ENCODE measurements around the gene SMAD2. TPM values are rescaled to one million over a fixed set of nuclear protein-coding genes. Genes with fewer than 3 reads are reported as not detected.

The SMAD2 gene
- total RNA-seq, 6 experiments from 2014 or later = 31.2 to 46.1 (median 36.0) TPM

DNA sequence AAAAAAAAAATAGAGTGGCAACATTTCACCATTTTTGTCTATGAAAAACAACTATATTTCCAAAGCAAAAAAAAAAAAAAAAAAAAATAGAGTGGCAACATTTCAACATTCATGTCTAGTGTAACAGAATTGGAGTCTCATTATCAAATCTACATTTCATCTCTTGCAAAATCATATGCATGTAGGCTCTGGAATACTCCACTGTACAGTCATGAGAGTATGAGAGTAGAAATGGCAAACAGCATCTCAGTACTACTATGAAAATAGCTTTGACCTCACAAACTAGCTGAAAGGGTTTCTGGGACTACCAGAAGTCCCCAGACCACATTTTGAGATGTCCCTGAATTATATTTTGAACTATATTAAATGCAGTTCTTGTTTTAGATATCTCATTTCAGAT, 82.8 kb downstream of the SMAD2 start:
- Histone ChIP-seq H3K27me3 (no peaks in the 10 kb centered on the region), H3K9me3 (no peaks in the 10 kb centered on the region), H3K36me3 (peaks cover 0 to 10% (median 4%) of the 10 kb centered on the region in 4 donors), H3K4me1 (no peaks in the 10 kb centered on the region), H3K4me3 (no peak overlapping the region), H3K27ac (no peak overlapping the region)
- TF ChIP-seq, protein P1, sequence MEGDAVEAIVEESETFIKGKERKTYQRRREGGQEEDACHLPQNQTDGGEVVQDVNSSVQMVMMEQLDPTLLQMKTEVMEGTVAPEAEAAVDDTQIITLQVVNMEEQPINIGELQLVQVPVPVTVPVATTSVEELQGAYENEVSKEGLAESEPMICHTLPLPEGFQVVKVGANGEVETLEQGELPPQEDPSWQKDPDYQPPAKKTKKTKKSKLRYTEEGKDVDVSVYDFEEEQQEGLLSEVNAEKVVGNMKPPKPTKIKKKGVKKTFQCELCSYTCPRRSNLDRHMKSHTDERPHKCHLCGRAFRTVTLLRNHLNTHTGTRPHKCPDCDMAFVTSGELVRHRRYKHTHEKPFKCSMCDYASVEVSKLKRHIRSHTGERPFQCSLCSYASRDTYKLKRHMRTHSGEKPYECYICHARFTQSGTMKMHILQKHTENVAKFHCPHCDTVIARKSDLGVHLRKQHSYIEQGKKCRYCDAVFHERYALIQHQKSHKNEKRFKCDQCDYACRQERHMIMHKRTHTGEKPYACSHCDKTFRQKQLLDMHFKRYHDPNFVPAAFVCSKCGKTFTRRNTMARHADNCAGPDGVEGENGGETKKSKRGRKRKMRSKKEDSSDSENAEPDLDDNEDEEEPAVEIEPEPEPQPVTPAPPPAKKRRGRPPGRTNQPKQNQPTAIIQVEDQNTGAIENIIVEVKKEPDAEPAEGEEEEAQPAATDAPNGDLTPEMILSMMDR (IDR thresholded peaks at IDR 0.05) = no peak
- TF ChIP-seq POLR2A (IDR thresholded peaks at IDR 0.05) = no peak
- intact Hi-C loops (cut with DNase I) = no loop called here
- no peak for ATAC-seq
- DNase-seq = no peak

DNA sequence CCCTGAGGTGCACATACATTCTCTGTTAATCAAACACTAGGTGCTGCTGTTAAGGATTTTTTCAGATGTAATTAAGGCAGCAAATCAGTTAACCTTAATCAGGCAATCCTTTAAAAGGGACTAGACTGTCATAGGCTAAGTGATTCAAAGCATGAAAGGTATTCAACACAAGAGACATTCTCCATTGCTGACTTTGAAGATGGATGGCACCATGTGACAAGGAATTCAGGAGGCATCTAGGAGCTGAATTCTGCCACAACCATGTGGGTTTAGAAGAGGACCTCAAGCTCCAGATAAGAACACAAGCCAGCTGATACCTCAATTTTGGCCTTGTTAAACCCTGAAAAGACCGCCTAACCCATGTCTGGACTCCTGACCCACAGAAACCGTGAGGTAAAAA, 84.0 kb downstream of the SMAD2 start:
- H3K4me3 ChIP-seq = no peak overlapping the region
- H3K9me3 ChIP-seq = no peaks in the 10 kb centered on the region
- WGBS (ENCODE audit: insufficient coverage, low coverage, low lambda C conversion rate, missing lambda C conversion rate) = 87% methylated on average over 2 of the region's 2 CpGs
- no peaks in the 10 kb centered on the region for H3K27me3 ChIP-seq
- no peak for ATAC-seq
- peaks cover 0 to 16% (median 4%) of the 10 kb centered on the region in 4 donors for H3K36me3 ChIP-seq
- no peak for DNase-seq
- TF ChIP-seq POLR2A (IDR thresholded peaks at IDR 0.05) = no peak
- no peaks in the 10 kb centered on the region for H3K4me1 ChIP-seq
- no peak overlapping the region for H3K27ac ChIP-seq
- intact Hi-C loops (cut with DNase I) = no loop called here

DNA sequence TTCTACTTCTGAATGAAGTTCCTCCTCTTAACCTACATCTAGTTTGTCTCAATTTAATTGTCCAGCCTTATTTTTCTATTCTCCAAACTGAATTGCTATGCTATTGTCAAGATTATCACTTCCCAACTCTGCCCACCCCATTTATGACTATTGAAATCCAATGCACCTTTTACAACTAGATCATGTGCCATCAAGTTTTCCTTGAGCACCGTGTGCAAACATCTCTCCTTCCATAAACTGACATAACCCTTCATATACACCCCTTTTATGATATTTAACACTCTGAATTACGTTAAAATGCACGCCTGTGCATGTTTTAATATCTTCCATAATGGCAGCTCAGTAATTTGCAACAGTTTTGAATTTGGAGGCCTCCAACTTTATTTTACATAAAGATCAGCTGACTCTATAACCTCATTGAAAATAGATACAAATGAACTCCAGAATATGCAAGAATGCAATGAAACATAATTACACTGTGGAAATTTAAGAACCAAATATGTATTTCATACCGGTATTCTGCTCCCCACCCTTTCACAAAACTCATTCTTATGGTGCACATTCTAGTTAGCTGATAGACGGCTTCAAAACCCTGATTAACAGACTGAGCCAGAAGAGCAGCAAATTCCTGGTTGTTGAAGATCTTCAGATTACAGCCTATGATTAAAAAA, 85.5 kb downstream of the SMAD2 start:
- WGBS (ENCODE audit: insufficient coverage, low coverage, low lambda C conversion rate, missing lambda C conversion rate) = 93% methylated on average over 5 of the region's 5 CpGs
- Histone ChIP-seq H3K36me3 (peaks cover 0 to 24% (median 4%) of the 10 kb centered on the region in 4 donors), H3K4me3 (no peak overlapping the region), H3K27me3 (no peaks in the 10 kb centered on the region), H3K27ac (no peak overlapping the region), H3K4me1 (no peaks in the 10 kb centered on the region), H3K9me3 (no peaks in the 10 kb centered on the region)
- DNase-seq (no peak), ATAC-seq (no peak)
- TF ChIP-seq, protein P1 (IDR thresholded peaks at IDR 0.05) = no peak
- no peak for TF ChIP-seq POLR2A (IDR thresholded peaks at IDR 0.05)
- intact Hi-C loops (cut with DNase I) = no loop called here

DNA sequence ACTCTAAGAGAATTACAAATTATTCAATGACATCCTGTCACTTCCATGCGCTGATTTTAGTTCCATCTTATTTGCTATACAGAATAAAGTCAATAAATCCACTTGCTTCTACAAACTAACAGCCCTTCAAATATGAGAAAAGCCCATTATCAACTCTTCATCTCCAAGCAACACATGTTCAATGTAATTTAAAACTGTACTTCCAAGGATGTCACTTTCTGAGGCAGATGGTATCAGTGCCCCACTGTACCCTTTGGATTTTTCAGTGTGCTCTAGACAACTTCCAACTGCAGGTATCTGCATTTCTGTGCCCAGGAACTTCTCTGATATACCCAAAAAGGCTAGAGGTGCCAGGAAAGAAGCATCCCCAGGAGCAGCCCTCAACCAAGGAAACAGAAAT, 87.6 kb downstream of the SMAD2 start:
- peaks cover 0 to 31% (median 7%) of the 10 kb centered on the region in 4 donors for H3K36me3 ChIP-seq
- H3K27me3 ChIP-seq = no peaks in the 10 kb centered on the region
- no peaks in the 10 kb centered on the region for H3K4me1 ChIP-seq
- WGBS (ENCODE audit: insufficient coverage, low coverage, low lambda C conversion rate, missing lambda C conversion rate) = 100% methylated on average over 1 of the region's 1 CpG
- H3K27ac ChIP-seq = no peak overlapping the region
- ATAC-seq (no peak), DNase-seq (no peak)
- TF ChIP-seq, protein P1 (IDR thresholded peaks at IDR 0.05) = no peak
- intact Hi-C loops (cut with DNase I) = no loop called here
- no peaks in the 10 kb centered on the region for H3K9me3 ChIP-seq
- no peak overlapping the region for H3K4me3 ChIP-seq

DNA sequence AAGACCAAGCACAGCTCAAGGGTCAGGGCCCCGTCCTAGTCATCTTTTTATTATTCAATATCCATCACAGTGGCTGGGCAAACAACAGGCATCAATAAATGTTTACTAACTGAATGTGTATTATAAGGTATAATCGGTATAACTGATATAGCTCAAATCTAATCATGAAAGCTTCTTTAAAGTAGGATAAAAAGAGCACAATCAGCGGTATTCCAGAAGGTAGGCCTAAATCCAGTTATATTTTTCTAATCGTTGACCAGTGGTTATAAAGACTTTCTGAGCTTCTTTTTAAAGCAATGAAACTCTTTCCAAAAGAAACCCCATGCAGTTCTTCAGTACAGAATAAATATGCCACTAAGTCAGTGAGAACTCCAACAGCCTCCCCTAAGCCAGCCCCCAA, 92.1 kb downstream of the SMAD2 start:
- peaks cover 0 to 26% (median 3%) of the 10 kb centered on the region in 4 donors for H3K36me3 ChIP-seq
- TF ChIP-seq, protein P1 (IDR thresholded peaks at IDR 0.05) = no peak
- TF ChIP-seq POLR2A (IDR thresholded peaks at IDR 0.05) = no peak
- 94% methylated on average over 4 of the region's 4 CpGs for WGBS (ENCODE audit: insufficient coverage, low coverage, low lambda C conversion rate, missing lambda C conversion rate)
- no peak for DNase-seq
- H3K9me3 ChIP-seq = no peaks in the 10 kb centered on the region
- no peak for ATAC-seq
- H3K4me3 ChIP-seq = no peak overlapping the region
- no peak overlapping the region for H3K27ac ChIP-seq
- H3K4me1 ChIP-seq = no peaks in the 10 kb centered on the region
- intact Hi-C loops (cut with DNase I) = no loop called here
- H3K27me3 ChIP-seq = no peaks in the 10 kb centered on the region

All from right lobe of liver (tissue), 6 donors.